NCI-H1694 treated with DMSO at 0.1 percent for 48 hours (cell line): ENCODE data around the gene ARMC9.
A peak's percentile ranks its signal among the peaks of the same experiment; 100 is the strongest.
"Not testable (repeated sequence)": the region's sequence is repeated elsewhere in the genome, so short reads cannot be mapped to it uniquely, and the experiment has no call there.

ENCODE experiments used
- DNase-seq: peaks from one replicate; lab custom pipeline; 2025; lab: John Stamatoyannopoulos, UW

Gene ARMC9, protein sequence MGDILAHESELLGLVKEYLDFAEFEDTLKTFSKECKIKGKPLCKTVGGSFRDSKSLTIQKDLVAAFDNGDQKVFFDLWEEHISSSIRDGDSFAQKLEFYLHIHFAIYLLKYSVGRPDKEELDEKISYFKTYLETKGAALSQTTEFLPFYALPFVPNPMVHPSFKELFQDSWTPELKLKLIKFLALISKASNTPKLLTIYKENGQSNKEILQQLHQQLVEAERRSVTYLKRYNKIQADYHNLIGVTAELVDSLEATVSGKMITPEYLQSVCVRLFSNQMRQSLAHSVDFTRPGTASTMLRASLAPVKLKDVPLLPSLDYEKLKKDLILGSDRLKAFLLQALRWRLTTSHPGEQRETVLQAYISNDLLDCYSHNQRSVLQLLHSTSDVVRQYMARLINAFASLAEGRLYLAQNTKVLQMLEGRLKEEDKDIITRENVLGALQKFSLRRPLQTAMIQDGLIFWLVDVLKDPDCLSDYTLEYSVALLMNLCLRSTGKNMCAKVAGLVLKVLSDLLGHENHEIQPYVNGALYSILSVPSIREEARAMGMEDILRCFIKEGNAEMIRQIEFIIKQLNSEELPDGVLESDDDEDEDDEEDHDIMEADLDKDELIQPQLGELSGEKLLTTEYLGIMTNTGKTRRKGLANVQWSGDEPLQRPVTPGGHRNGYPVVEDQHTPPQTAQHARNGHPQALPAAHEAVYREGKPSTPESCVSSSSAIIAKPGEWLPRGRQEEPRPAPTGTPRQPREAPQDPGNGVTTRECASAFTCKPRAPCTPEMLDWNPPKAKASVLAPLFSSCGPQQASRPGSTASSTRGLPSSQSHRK

DNA sequence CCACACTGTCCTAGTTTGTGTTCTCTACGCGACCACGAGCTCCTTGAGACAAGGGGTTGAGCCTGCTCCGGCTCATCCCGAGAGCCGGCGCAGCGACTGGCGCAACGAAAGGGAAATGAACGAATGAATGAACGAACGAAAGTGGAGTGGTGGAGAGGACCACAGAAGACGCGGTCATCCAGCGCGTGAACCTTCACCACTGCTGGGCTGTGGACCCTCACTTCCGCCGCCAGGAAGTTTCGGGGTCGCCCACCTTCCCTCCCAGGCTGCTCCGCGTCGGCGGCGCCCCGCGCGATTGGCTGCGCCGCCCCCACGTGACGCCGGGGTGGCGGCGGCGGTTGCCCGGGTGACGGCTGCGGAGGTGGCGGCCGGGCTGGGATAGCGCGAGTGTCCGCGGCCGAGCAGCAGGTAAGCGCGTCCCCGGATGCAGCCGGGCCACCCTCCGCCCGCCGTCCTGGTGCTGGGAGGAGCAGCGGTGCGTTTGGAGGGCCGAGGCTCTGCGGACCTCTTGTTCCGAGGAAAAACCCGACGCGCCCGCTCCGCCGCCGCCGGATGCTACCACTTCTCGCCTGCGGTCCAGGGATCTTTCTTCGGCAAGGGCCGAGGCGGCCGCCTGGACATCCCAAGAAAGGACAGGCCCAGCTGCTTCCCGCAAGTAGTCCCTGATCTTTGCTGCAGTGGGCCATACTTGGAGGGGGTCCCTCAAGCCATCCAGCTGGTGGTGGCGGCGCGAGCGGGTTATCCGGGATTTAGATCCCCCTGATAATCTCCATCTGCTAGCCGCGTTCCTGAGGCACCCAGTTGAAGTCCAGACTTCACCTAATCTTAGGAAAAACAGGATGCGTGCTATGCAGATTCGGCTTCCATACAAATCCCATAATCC is at the start of gene ARMC9:
Gene ARMC9 (plus strand): TSS at position 341 of the 883 bp plus-strand sequence. CDS start 7,608 bp downstream, outside the sequence.
- DNase-seq = peak; percentile 38

DNA sequence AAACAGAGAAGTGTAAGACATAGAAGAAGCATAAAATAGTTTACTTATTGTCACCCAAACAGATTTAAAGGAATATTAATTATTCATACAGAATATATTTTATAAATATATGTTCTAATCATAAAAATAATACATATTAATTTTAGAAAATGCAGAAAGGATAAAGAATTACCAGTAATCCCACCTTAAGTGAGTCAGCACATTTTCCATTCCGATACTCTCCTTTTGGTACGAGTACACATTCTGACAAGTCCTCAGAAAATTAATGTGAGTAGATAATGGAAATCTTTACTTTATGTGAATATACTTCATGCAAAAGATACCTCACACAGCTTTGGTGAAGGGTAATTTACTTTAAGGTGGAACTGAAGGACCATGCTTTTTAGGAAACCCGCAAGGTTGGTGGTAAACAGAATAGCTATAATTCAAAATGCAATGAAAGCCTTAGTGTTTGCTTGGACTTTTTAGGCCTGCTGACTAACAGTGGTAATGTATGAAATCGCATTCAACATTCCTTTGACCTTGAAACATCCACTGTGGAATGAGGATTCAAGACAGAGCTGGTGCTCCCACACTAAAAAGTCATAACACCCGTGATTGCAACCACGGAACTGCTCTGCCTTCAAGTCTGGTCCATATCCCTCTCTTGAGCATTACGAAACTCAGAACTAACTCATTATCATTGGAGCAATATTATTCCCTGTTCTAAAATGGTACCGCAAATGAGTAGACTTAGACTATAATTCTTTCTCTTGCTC is 45.5 kb upstream of the ARMC9 start:
- DNase-seq = no peak

DNA sequence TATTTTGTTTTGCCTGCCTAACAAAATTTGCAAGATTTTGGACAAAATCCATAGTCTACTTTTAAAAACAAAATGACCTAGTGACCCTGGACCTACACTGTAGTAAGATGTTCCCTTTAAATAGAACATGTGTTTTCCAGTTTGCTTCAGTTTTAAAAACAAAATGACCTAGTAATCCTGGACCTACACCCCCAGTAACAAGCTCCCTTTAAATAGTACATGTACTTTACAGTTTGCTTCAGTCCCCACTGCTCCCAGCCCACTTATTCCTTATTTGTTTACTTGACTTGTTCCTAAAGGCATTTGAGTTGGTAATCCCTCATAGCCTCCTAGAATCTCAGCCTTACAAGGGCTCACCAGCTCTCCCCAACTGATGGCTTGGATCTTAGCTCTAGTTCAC is 39.1 kb upstream of the ARMC9 start:
- DNase-seq = no peak

DNA sequence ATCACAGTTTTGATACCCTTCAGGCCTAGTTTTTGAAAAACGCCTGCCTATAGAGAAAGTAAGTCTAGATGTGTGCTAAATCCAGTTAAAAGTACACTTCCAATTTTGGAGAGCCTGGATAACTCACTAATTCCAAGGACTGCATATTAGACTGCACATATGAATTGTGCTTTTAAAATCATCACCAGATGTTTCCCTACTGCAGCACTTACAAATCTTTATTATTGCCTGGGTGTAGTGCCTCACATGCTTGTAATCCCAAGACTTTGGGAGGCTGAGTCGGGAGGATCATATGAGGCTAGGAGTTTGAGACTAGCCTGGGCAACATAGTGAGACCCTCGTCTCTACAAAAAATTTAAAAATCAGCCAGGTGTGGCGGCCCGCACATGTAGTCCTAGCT is 37.7 kb upstream of the ARMC9 start:
- no peak for DNase-seq

DNA sequence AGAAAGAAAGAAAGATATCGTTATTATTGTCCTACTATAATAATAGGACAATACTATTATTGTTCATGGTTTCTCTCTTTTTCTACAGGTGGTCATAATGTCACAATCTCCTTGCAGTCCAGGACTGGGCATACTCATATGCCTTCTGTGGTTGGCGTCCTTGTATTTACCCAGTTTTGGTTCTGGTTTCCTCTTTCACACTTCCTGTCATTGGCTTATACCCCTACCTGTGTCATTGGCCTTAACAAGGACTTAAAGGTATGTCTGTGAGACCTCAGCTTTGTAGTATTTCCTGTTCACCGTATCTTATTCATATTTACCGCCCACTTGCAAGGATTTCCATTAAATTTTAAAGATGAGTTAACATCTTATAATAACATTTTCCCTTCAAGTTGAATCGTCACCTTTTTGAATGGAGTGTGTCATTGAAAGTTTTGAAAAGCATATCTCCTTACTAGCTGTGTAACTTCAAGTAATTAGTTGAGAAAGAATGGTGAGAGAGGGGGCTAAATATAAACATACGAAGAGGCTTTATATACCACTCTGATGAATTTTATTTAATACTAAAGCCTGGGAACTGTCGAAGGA is 37.1 kb upstream of the ARMC9 start:
- no peak for DNase-seq

DNA sequence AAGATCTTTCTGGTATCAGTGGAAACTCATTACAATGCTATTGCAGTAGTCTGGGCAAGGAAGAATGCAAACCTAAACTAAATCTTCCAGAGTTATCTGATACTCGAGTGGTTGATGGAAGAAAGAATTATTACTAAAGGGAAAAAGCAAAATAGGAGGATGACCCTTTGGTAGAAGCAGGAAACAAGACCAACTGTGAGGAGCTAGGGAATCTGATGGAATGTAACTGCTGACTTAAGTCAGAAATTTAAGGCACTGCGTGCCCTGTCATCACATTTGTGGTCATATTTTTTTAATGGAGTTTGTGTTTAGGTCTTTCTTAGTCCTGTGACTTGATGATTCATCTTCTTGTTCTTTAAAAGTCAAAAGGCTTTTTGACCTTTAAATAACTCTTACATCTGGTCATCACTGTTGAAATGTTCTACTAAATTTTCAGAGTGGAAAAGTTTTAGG is 36.5 kb upstream of the ARMC9 start:
- no peak for DNase-seq

DNA sequence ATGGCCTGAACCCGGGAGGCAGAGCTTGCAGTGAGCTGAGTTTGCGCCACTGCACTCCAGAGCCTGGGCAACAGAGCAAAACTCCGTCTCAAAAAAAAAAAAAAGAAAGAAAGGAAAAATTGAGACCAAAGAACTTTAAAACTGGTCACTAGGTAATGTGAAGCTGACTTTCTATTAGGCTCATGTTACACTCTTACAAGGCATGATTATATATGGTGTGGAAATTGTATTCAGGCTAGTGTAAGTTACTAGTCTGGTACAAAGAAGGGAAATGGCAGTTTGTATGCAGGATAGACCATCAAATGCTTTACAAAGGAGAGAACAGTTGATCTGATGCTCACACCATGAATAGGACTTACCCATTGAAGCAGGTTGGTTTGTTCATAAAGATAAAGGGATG is 35.4 kb upstream of the ARMC9 start:
- no peak for DNase-seq

DNA sequence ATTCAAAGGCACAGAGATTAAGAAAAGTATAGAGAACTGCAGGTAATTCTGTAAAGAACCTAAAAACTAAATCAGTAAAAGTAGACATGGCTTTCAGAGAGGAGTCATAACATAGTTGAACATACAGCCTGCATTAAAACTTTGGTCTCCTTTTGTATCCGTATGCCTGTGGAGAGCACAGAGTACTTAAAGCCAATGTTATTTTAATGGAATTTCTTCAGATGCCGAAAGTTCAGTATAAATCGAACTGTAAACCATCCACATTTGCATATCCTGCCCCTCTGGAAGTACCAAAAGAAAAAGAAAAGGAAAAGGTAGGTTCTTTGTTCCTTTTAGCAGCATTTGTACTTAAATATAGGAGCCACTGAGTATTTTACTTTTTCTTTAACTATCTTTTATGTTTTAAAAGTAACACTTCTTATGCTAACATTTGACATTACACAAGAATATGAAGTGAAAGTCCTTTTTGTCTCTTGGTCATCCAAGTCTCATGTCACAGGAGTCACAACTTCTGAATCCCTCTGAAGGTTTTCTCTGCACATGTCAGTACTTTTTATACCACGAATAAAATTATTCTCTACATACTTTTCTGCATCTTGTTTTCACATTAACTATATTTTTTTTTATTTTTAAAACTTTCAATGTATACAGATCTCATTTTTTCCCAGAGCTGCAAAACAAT is 34.9 kb upstream of the ARMC9 start:
- no peak for DNase-seq

DNA sequence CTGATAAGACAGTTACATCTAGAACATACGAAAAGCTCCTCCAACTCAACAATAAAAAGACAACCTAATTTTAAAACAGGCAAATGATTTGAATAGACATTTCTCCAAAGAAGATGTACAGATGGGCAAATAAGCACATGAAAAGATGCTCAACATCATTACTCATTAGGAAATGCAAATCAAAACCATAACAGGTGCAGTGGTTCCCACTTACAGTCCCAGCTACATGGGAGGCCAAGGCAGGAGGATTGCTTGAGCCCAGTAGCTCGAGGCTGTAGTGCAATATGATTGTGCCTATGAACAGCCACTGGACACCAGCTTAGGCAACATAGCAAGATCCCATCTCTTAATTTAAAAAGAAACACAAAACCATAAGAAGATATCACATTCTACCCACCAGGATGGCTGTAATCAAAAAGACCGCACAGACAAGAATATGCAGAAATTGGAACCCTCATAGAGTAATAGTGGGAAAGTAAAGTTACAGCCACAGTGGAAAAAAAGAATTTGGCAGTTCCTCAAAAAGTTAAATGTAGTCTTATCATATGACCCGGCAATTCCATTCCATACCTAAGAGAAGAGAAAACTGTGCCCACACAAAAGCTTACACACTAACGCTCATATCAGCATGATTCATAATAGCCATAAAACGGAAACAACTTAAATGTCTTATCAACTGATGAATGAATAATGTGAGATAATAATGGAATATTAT is 30.5 kb upstream of the ARMC9 start:
- no peak for DNase-seq

DNA sequence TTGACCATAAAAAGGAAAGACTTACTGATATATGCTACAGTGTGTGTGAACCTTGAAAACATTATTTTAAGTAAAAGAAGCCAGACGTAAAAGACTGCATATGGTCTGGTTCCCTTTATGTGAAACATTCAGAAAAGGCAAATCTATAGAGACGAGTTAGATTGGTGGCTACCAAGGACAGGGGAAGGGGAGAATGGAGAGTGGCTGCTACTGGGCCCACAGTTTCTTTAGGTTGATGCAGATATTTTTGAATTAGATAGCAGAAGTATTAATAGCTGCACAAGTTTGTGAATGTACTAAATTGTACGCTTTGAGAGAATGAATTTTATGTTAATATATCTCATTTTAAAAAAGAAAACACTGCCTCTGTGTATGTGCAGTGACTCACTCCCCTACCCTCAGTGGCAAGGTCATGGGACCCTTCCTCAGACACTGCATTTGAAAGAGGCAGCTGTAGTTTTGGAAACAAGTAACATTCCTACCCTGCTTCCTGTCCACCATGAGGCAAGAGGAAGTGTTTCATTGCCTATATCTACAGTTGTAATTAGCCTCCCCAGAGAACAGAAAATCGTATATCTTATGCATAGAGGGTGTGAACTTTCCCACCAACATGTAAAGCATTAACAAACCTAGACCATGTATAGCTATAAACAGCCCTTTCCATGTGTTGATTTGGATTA is 29.8 kb upstream of the ARMC9 start:
- DNase-seq = no peak

DNA sequence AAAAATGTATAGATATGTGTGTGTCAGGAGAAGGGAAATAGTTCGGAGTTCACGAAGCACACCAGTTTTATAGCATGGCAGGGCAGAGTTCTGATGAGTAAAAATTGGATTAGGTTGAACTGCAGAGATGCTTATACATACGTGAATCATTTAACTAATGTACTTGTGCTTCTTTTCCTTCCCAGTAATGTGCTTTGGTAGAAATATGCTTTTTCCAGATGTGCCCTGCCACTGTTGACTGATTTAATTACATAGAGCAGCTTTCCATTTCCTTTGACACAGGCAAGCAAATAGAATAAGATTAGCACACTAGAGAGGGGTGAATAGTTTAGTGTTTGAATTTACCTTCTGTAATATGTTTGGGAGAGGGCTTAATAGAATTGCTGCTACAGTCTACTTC is 28.9 kb upstream of the ARMC9 start:
- no peak for DNase-seq

DNA sequence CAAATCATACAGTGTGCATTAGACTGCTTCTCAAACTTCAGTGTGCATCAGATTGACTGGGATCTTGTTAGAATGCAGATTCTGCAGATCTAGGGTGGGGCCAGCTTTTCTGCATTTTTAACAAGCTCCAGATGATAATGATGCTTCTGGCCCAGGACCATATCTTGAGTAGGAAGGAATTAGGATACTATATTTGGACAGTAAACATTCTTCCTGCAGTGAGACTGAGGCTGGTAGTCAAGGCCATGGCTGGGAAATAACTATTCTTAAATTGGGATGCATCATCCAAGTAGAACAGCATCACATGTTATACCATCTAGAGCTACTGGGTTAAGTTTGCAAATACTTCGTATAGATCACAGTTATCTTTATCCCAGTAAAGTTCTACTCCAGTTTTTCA is 28.4 kb upstream of the ARMC9 start:
- DNase-seq = no peak

DNA sequence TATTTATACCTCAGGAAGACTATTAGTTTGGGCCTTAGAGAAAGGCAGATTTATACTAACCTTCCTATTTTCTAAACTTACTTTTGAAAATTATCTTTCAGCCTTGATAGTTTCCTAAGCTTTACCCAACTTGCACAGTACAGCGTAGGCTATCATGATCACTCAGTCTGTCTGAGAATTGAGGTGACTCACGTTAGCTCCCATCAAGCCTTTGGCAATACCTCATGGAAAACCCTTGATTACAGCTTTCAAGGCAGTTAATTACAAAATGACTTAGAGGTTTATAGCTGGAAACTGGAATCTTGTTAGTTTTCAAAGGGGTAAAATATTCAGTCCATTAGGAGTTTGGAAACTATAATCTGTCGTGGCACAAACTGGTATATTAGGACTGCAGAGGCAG is 26.4 kb upstream of the ARMC9 start:
- no peak for DNase-seq

DNA sequence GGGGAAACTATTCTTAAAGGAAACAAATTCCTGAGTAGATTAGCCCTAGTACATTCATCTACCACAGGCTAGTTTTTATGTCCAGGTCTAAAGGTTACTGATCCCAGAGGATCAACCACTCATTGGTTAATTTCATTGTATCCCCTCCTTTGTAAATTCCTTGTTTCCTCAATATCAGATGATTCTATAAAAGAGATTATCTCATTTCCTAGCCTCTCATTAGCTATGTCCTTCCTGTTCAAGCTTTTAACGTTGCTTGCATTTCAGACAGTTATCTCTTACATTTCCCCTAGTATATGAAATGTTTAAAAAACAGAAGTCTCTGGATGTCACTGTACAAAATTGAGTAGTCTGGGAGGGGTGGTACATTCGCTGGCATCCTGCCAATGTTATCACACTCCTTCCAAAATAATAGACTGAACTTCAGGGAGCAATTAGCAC is 24.2 kb upstream of the ARMC9 start:
- no peak for DNase-seq

DNA sequence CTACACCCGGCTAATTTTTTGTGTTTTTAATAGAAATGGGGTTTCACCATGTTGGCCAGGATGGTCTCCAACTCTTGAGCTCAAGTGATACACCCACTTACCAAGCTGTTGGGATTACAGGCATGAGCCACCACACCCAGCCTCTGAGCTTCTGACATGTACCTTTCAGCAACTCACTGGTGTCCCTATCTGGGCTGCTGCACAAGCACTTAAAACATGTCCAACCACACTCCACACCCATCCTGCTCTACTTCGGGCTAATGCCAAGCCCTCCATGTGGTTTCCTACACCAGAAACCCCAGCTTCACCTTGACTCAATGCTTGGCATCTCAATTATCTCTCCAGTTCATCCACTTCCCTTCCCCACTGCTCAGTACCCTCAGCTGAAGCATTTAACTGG is 22.4 kb upstream of the ARMC9 start:
- DNase-seq = no peak

DNA sequence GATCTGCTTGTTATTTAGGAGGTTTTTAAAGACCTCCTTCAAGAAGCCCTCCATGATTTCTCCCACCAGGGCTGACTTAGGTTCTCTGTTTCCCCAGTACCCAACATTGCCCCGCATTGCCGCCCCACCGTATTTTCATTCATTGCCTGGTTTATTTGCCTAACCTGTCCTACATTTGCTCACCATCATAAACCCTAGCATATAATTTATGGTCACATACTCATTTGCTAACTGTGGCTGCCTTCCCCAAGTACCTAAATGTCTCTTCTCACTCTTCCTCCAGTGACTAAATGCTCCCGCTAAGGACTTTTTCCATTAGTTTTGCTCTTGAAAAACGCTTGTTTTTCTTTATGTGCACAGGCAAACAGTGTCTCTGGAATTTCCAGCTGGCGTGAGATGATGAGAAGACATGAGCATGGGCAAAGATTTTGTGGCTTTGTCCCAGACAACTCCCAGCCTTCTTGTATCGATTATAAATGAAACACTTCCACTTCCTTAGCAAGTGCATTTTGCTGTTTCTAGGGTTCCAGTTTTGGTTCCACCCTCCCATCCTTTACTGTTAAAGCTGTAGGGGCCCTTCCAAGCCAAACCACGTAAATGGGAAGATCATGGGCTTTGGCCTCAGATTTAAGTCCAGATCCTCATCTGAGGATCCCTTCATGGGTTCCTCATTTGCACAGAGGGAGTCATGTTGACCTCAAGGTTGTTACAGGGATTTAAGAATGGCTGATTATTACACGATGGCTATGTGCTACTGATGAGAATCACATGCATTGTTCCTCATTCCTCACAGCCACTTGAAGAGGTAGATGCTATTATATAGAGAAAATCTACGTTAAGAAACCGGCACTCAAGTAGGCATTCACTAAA is 21.0 kb upstream of the ARMC9 start:
- no peak for DNase-seq

DNA sequence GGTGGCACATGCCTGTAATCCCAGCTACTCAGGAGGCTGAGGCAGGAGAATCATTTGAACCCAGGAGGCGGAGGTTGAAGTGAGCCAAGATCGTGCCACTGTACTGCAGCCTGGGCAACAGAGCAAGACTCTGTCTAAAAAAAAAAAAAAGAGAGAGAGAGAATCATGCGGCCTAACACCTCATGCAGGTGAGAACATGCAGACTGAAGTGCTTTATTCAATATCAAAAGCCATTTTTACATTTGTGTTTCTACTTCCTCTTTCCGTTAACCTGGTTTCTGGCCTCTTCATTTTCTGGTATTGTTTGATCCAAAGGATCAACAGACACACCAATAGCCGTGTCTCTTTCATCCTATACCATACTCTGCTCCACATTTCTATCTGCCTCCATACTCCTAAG is 19.6 kb upstream of the ARMC9 start:
- DNase-seq = not testable (repeated sequence)

DNA sequence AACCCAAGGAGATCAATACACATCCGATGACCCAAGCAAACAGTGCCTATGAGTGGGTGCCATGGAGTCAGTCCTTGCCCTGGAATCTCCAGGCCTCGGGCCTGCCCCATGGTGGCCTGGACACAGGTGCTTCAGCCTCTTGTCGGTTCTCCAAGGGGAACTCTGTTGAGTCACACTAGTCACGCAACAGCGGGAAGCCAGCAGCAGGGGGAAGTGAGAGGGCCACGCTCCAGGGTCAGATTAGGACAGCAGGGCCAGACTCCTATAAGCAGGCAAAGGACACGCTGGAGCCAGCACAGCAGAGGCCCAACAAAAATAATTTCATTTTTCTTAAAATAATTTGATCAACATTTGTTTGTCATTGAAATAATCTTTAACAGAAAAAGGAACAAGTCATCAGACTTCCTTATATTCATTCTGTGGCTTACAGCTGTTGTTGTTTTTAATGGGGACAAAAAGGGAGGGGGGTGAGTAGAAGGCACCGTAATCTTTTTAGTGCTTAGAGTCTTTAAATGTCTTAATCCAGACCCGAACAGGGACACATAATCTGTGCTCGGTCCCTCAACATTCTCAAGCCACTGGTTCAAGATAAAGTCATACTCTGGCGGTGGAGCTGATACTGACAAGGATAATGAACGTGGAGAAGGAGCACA is 16.4 kb upstream of the ARMC9 start:
- DNase-seq = no peak
